CD4-positive, alpha-beta T cell treated with Interleukin-4 for 1 hour (primary cell): ENCODE measurements around the gene MICA.
"Not testable (repeated sequence)": the region's sequence is repeated elsewhere in the genome, so short reads cannot be mapped to it uniquely, and the experiment has no call there.

Experiments
- DNase-seq, 2 donors: peaks; one replicate each; pipeline ENCODE4 v3.0.0-alpha.2; 2020 to 2022

MICA gene

DNA sequence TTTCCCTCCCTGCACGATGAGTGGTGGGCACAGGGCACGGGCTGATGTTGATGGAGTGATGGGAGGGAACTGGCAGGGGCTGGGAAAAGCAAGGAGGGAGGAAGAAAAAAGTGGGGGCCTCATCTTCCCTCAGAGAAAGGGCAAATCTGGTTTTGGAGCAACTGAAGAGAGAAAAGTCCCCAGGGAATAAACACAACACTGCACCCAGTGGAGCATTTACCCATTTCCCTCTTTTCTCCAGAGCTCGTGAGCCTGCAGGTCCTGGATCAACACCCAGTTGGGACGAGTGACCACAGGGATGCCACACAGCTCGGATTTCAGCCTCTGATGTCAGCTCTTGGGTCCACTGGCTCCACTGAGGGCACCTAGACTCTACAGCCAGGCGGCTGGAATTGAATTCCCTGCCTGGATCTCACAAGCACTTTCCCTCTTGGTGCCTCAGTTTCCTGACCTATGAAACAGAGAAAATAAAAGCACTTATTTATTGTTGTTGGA, 11.4 kb downstream of the MICA start:
- DNase-seq: no peak

- no peak for DNase-seq
Observed at GRCh38 chr6:31416394-31417014, 13.1 kb downstream of the MICA start.

DNA sequence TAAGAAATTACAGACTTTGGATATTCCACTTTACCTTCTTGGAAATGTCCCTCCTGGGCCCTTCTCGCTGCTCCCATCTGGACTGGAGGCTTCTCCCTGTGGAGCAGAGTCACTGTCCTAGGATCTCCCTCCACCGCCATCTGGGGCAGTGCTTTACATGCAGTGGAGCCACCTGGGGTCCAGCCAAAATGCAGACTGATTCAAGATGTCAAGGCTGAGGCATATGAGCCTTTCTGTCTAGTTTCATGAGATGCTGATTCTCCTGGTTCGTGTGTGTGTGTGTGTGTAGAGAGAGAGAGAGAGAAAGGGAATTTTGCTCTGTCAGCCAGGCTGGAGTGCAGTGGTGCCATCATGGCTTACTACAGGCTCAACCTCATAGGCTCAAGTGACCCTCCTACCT, 14.9 kb downstream of the MICA start:
- no peak for DNase-seq

DNA sequence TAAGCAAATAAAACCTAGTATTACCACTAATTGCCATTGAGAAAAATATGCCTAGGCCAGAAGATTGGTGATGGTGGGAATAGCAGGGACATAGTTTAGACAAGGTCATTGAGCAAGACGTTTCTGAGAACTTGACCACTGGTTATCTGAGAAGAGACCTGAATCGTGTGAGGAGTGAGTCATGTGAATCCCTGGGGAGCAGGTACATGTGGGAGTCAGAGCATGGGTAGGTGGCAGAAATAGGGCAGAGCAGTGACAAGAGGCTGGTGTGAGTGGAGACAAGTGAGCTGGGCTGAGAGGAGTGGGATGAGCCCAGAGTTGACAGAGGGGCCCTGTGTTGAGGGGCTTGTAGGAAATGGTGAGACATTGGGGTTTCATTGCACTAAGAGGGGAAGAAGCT, 16.4 kb downstream of the MICA start:
- no peak for DNase-seq

GRCh38 chr6:31420546-31420945, 17.2 kb downstream of the MICA start:
- DNase-seq: no peak

GRCh38 chr6:31422587-31422986, 19.2 kb downstream of the MICA start:
- no peak for DNase-seq

- DNase-seq: no peak
Observed at GRCh38 chr6:31423550-31423949, 20.2 kb downstream of the MICA start.

GRCh38 chr6:31426395-31427354, 23.3 kb downstream of the MICA start:
- DNase-seq: no peak

- no peak for DNase-seq
Observed at GRCh38 chr6:31430449-31430848, 27.1 kb downstream of the MICA start.

GRCh38 chr6:31435051-31435450, 31.7 kb downstream of the MICA start:
- not testable (repeated sequence) for DNase-seq

- DNase-seq: no peak
Observed at GRCh38 chr6:31438222-31438621, 34.8 kb downstream of the MICA start.

GRCh38 chr6:31438677-31439076, 35.3 kb downstream of the MICA start:
- DNase-seq: no peak

- DNase-seq: peak; percentile 81 to 82
Observed at GRCh38 chr6:31441365-31442267, 38.2 kb downstream of the MICA start.

GRCh38 chr6:31446481-31446880, 43.1 kb downstream of the MICA start:
- no peak for DNase-seq

DNA sequence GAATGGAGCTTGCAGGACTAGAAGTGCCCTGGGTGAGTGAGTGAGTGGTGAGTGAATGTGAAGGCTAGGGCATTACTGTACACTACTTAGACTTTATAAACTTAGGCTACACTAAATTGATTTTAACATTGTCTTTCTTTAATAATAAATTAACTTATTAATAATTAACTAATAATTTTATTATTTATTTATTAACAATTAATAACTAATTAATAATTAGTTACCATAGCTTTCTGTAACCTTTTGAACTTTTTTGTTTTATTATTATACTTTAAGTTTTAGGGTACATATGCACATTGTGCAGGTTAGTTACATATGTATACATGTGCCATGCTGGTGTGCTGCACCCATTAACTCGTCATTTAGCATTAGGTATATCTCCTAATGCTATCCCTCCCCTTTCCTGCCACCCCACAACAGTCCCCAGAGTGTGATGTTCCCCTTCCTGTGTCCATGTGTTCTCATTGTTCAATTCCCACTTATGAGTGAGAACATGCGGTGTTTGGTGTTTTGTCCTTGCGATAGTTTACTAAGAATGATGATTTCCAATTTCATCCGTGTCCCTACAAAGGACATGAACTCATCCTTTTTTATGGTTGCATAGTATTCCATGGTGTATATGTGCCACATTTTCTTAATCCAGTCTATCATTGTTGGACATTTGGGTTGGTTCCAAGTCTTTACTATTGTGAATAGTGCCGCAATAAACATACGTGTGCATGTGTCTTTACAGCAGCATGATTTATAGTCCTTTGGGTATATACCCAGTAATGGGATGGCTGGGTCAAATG, 43.8 kb downstream of the MICA start:
- DNase-seq: not testable (repeated sequence)

GRCh38 chr6:31450751-31451150, 47.4 kb downstream of the MICA start:
- no peak for DNase-seq

DNA sequence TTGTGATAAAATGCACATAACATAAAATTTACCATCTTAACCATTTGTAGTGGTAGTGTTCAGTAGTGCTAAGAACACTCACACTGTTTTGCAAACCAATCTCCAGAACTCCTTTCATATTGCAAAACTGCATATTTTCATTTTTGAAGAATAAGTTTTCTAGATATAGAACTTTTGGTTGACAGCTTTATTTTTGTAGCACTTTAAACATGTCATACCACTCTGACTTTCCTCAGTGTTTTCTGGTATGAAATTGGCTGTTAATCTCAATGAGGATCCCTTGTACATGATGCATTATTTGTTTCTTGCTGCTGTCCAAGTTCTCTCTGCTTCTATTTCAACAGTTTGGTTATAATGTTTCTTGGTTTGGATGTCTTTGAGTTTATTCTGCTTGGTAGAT, 49.5 kb downstream of the MICA start:
- no peak for DNase-seq

GRCh38 chr6:31453259-31453658, 49.9 kb downstream of the MICA start:
- no peak for DNase-seq

DNA sequence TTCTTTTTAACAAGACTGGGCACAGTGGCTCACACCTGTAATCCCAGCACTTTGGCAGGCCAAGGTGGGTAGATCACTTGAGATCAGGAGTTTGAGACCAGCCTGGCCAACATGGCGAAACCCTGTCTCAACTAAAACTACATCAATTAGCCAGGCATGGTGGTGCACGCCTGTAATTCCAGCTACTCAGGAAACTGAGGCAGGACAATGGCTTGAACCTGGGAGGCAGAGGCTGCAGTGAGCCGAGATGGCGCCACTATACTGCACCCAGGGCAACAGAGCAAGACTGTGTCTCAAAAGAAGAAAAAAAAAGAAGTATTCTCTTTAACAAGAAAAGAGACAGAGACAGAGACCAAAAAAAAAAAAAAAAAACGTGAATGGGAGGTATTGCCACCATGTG, 56.5 kb downstream of the MICA start:
- DNase-seq: not testable (repeated sequence)

- no peak for DNase-seq
Observed at GRCh38 chr6:31460361-31461025, 57.1 kb downstream of the MICA start.
